ENCODE data around the gene FFAR1. TPM values are rescaled to one million over a fixed set of nuclear protein-coding genes. Genes with fewer than 3 reads are reported as not detected.

FFAR1 gene
- total RNA-seq (2014; rRNA removed; shearing (Covaris generic)) = not detected in 2 replicates
- 0.12 TPM in 1 of 2 replicates, not detected in the other for polyA plus RNA-seq (2015; cell fraction: cytosol; rRNA removed)
- polyA plus RNA-seq (2015; cell fraction: nucleus; rRNA removed) = not detected in 2 replicates

DNA sequence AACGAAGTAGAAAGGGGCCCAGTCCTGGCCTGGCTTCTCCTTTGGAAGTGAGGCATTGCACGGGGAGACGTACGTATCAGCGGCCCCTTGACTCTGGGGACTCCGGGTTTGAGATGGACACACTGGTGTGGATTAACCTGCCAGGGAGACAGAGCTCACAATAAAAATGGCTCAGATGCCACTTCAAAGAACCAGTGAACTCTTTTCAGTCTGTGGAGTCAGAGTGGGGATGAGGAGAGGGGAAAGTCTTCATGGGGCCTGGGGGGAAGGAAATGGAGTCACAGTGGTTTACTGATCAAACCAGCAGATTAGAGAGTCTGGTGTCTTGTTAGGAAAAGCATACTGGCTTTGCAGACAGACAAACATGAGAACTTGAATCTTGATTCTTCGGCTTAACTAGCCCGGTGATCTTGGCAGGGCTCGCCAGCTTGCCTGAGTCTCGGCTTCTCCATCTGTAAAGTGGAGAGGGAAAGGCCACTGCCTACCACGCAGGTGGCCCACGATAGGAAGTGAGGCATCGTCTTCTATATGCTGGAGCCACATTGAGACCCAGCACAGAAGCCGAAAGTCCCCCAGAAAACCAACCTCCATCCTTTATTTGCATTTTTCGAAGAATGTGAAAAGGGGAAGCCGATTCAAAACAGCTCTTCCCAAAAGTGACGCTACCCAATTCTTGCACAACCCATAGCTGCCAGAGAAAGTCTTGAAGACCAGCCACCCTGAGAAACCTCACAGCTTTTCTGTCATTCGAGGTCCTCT, at the start of gene FFAR1:
TSS of gene FFAR1 (plus strand) at position 732 of the 759 bp plus-strand sequence. CDS start 3,650 bp downstream, outside the sequence.
- no peak for DNase-seq (ENCODE audit: low read depth, low spot score)
- in situ Hi-C loops (cut with HindIII; ENCODE audit: low pct_unique_long_range_greater_than_20kb, low sequenced_read_pairs) = no loop called here

GRCh38 chr19:35297922-35298321, 49.8 kb upstream of the FFAR1 start:
- in situ Hi-C loops (cut with HindIII; ENCODE audit: low pct_unique_long_range_greater_than_20kb, low sequenced_read_pairs) = no loop called here

DNA sequence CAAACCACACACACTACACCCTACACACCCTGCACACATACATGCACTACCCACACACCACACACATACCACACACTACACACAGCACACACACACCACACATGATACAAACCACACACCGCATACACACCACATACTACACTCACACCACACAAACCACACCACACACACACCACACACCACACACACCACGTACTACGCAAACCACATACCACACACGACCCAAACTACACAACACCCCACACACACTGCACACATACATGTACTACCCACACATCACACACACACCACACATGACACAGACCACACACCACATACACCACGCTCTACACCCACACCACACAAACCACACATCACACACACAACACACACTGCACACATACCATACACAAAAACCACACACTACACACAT, 49.1 kb upstream of the FFAR1 start:
- DNase-seq (ENCODE audit: low read depth, low spot score) = no peak
- in situ Hi-C loops (cut with HindIII; ENCODE audit: low pct_unique_long_range_greater_than_20kb, low sequenced_read_pairs) = no loop called here

More at GRCh38 chr19:35297922-35298321, 49.8 kb upstream of the FFAR1 start:
- DNase-seq (ENCODE audit: low read depth, low spot score) = no peak

DNA sequence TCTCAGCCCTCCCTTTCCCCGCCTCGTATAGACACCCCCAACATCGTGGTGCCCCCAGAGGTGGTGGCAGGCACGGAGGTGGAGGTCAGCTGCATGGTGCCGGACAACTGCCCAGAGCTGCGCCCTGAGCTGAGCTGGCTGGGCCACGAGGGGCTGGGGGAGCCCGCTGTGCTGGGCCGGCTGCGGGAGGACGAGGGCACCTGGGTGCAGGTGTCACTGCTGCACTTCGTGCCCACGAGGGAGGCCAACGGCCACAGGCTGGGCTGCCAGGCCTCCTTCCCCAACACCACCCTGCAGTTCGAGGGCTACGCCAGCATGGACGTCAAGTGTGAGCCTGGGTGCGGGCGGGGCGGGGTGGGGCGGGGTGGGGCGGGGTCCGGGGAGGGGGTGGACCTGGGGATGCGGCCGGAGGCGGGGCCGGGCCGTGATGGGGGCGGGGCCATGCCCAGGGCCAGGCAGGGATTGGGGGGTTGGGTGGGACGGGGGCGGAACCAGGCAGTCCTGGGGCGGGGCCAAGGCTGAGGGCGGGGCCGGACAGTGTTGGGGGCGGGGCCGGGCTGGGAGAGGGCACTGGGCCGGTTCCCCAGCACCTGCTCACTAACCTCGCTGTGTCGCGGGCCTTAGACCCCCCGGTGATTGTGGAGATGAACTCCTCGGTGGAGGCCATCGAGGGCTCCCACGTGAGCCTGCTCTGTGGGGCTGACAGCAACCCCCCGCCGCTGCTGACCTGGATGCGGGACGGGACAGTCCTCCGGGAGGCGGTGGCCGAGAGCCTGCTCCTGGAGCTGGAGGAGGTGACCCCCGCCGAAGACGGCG, 48.0 kb upstream of the FFAR1 start:
- no peak for DNase-seq (ENCODE audit: low read depth, low spot score)
- in situ Hi-C loops (cut with HindIII; ENCODE audit: low pct_unique_long_range_greater_than_20kb, low sequenced_read_pairs) = no loop called here

DNA sequence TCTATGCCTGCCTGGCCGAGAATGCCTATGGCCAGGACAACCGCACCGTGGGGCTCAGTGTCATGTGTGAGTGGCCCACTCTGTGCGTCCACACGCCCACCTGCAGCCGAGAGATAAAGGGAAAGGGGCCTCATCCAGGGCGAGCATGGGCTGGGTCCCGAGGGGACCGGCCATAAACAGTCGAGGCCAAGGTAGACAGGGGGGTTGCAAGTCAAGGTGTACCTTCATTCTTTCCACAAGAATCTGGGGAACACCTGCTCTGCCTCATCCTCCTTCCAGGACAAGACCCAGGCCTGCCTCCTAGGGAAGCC, 47.4 kb upstream of the FFAR1 start:
- DNase-seq (ENCODE audit: low read depth, low spot score) = no peak
- in situ Hi-C loops (cut with HindIII; ENCODE audit: low pct_unique_long_range_greater_than_20kb, low sequenced_read_pairs) = no loop called here

DNA sequence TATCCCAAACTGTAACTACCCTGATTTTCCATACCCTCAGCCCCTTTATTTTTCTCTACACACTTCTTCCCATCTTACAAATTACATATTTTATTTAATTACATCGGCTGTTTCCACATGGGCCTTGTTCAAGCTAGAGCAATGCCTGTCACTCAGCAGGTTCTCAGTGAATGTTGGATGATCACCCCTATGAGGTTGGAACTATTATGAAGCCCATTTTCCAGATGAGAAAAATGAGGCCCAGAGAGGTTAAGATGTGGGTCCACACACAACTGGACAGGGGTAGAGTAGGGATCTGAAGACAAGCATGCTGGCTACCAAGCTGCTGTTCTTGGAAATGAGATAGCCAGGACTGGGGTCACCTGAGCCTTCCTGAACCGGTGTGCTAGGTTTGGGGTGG, 45.7 kb upstream of the FFAR1 start:
- in situ Hi-C loops (cut with HindIII; ENCODE audit: low pct_unique_long_range_greater_than_20kb, low sequenced_read_pairs) = no loop called here
- no peak for DNase-seq (ENCODE audit: low read depth, low spot score)

GRCh38 chr19:35302446-35302845, 45.3 kb upstream of the FFAR1 start:
- in situ Hi-C loops (cut with HindIII; ENCODE audit: low pct_unique_long_range_greater_than_20kb, low sequenced_read_pairs) = no loop called here
- DNase-seq (ENCODE audit: low read depth, low spot score) = no peak

DNA sequence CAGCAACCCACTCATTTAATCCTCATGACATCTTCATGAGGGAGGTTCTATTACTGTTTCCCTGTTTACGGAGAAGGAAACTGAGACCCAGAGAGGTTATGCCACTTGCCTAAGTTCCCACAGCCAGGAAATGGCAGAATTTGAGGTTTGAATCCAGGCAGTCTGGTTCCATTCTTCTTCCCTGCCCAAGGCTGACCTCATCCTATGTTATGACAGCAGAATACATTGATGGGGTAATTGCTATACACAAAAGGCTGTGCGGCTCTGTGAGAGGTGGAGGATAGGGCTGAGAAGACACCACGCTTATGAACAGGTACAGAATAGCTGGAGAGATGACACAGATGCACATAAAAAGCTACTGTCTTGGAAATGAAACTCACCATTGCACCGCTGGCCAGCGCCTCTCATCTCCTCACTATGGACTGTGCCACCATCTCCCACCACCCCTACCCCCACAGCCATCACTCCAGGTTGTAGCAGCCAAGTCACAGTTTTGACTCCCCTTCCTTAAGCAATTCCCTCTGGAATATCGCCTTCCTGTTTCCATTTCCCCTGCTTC, 44.3 kb upstream of the FFAR1 start:
- in situ Hi-C loops (cut with HindIII; ENCODE audit: low pct_unique_long_range_greater_than_20kb, low sequenced_read_pairs) = no loop called here
- DNase-seq (ENCODE audit: low read depth, low spot score) = no peak

DNA sequence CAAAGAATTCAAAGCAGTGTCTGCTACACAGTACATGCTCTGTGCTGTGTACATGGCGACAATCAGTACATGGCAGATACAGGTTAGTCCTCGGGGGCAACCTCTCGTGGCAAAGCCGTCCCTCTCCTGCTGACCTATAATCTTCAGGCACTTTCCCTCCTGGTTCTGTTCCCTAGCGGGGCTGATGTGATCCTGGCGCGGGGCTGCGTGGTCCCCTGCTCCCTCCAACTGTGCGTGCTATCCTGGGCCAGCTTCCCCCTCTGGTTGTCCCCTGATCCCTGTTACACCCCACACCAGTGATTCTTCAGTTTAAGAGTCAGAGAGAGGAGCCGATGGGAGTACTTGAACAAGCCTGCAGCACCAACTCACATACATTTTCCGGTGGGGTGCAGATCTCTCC, 43.7 kb upstream of the FFAR1 start:
- in situ Hi-C loops (cut with HindIII; ENCODE audit: low pct_unique_long_range_greater_than_20kb, low sequenced_read_pairs) = no loop called here
- DNase-seq (ENCODE audit: low read depth, low spot score) = no peak

GRCh38 chr19:35305181-35305580, 42.5 kb upstream of the FFAR1 start:
- DNase-seq (ENCODE audit: low read depth, low spot score) = no peak
- in situ Hi-C loops (cut with HindIII; ENCODE audit: low pct_unique_long_range_greater_than_20kb, low sequenced_read_pairs) = no loop called here

DNA sequence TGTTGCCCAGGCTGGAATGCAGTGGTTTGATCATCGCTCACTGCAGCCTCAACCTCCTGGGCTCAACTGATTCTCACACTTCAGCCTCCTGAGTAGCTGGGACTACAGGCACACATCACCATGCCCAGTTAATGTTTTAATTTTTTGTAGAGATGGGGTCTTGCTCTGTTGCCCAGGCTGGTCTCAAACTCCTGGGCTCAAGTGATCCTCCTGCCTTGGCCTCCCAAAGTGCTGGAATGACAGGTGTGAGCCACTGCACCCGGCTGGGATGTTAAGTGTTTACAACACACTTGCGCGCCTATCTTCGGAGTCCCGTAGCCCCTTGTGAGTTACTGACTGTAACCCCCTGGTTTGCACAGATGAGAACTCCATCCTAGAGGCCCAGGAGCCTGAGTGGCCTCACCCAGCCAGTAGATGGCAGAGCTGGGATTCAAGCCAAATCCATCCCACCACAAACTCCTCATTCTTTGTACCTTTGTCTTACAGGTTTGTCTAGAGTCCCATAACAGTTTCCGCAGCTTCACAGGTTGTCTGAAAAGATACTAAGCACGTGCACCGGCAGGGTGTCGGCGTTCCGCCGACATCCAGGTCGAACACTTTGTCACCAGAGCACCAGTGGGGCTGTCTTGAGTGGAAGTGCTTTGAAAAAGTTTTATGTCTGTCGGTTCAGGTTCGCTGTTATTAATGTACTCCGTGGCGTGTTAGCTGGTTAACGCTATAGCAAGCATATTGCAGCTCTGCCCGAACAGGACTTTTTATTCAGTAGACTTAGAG, 41.0 kb upstream of the FFAR1 start:
- DNase-seq (ENCODE audit: low read depth, low spot score) = peak; percentile 54
- in situ Hi-C loops (cut with HindIII; ENCODE audit: low pct_unique_long_range_greater_than_20kb, low sequenced_read_pairs) = no loop called here

DNA sequence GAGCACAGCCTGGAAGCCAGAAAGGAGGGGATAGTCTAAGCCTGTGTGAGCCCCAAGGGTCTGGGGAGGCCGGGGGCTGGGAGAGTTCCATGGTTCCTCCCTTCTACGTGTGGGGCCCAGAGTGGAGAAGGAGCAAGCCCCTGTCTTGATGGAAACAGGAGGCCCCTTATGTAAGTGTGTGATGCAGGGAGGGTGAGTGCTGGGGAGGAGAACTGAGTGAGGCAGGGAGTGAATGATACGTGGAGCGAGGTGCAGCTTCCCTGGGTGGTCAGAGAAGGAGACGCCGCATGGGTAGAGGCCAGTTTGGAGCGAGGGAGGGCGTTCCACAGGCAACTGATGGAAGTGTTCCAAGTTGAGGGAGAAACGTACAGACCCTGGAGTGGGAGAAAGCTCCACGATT, 39.8 kb upstream of the FFAR1 start:
- in situ Hi-C loops (cut with HindIII; ENCODE audit: low pct_unique_long_range_greater_than_20kb, low sequenced_read_pairs) = no loop called here
- DNase-seq (ENCODE audit: low read depth, low spot score) = no peak

GRCh38 chr19:35308910-35309309, 38.8 kb upstream of the FFAR1 start:
- in situ Hi-C loops (cut with HindIII; ENCODE audit: low pct_unique_long_range_greater_than_20kb, low sequenced_read_pairs) = no loop called here
- no peak for DNase-seq (ENCODE audit: low read depth, low spot score)

GRCh38 chr19:35309481-35310279, 38.0 kb upstream of the FFAR1 start:
- in situ Hi-C loops (cut with HindIII; ENCODE audit: low pct_unique_long_range_greater_than_20kb, low sequenced_read_pairs) = no loop called here
- DNase-seq (ENCODE audit: low read depth, low spot score) = no peak

DNA sequence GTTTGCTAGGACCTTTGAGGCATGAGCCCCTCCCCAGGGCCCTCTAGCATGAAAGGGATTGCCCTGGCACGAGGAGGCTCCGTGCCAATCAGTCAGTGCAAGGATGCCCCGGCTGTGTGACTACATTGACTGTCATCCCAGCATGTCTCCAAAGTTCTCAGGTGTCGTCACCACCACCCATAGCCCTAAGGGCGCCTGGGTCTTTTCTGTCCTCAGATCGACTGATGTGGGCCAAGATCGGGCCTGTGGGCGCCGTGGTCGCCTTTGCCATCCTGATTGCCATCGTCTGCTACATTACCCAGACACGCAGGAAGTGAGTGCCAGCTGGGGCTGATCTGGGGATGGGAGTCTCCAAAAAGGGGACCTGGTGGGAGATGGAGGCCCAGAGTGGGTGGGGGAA, 37.4 kb upstream of the FFAR1 start:
- in situ Hi-C loops (cut with HindIII; ENCODE audit: low pct_unique_long_range_greater_than_20kb, low sequenced_read_pairs) = no loop called here

DNA sequence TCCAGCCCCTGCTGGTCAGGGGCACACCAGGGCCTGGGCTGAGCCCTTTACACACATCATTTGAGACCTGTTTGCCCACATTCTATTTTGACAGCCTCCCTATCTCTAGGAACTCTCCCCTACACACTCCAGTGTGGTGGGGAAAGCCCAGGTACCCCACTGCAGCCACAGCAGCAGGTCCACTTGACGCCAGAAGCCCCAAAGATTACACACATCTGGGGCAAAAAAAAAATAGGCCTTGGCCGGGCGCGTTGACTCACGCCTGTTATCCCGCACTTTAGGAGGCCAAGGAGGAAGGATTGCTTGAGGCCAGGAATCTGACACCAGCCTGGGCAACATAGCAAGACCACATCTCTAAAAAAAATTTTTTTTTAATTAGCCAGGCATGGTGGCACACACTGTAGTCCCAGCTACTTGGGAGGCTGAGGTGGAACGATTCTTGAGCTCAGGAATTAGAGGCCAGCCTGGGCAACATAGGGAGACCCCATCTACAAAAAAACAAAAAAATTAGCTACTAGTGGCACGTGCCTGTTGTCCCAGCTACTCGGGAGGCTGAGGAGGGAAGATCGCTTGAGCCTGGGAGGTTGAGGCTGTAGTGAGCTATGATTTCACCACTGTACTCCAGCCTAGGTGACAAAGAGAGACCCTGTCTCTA, 36.8 kb upstream of the FFAR1 start:
- no peak for DNase-seq (ENCODE audit: low read depth, low spot score)
- in situ Hi-C loops (cut with HindIII; ENCODE audit: low pct_unique_long_range_greater_than_20kb, low sequenced_read_pairs) = no loop called here

More for the DNA sequence above, 37.4 kb upstream of the FFAR1 start:
- DNase-seq (ENCODE audit: low read depth, low spot score) = no peak

Measured in SK-MEL-5 (cell line).